ENCODE data around the gene PTPRN2.

PTPRN2 gene

DNA sequence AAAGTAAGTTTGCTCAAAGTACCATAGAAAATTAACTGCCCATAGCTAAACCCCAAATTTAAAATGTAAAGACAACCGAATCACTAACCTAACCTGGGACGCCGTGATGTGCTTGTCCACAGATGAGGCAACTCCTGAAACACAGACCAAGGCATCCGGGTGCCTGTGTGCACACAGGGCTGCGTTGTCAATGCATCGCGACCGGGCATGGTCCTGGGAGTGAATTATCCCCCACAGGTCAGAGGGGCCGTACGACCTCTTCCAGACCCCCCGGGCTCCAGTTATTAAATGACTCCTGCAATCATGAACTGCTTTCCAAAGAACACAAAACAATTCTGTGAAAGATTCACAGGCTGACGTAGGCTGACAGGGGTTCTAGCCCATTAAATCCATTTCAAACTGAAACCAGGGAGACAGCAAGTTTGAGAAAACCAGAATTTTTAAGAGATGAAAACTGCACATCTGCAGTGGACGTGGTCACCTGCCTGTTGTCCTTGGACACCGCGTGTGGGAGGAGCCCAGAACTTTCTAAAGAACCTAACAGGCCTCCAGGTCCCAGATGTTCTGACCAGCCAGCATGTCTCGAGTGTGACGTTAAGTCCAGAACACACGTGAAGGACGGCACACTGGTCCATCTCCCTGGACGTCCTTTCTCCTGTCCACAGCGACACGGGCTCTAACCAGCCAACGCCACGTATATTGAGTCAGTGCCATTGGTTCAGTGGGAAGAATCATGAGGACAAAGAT lies 953.0 kb downstream of the PTPRN2 start:
- DNase-seq = no peak

- no peak for DNase-seq
Measured at GRCh38 chr7:157633465-157634185, 954.0 kb downstream of the PTPRN2 start.

- DNase-seq = no peak
Measured at GRCh38 chr7:157630301-157630853, 957.2 kb downstream of the PTPRN2 start.

DNA sequence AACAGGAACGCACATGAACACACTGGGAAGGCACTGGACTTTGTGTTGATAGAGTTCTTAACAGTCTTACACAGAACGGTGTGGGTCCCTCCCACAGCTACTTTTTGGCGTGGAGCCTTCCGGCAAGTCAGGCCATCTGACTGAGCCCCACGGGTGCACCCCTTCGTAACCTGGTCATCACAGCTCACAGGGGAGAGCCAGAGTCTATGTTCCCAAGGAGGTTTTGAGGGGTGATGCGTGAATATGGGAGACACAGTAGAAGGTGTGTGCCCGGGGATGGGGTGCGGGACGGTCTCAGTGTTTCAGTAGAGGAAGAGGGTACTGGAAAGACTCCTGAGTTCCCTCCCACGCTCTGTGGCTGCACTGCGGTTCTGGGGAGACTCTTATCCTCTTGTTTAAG lies 959.2 kb downstream of the PTPRN2 start:
- no peak for DNase-seq

- DNase-seq = no peak
Measured at GRCh38 chr7:157627646-157628045, 960.0 kb downstream of the PTPRN2 start.

- no peak for DNase-seq
Measured at GRCh38 chr7:157627033-157627432, 960.6 kb downstream of the PTPRN2 start.

DNA sequence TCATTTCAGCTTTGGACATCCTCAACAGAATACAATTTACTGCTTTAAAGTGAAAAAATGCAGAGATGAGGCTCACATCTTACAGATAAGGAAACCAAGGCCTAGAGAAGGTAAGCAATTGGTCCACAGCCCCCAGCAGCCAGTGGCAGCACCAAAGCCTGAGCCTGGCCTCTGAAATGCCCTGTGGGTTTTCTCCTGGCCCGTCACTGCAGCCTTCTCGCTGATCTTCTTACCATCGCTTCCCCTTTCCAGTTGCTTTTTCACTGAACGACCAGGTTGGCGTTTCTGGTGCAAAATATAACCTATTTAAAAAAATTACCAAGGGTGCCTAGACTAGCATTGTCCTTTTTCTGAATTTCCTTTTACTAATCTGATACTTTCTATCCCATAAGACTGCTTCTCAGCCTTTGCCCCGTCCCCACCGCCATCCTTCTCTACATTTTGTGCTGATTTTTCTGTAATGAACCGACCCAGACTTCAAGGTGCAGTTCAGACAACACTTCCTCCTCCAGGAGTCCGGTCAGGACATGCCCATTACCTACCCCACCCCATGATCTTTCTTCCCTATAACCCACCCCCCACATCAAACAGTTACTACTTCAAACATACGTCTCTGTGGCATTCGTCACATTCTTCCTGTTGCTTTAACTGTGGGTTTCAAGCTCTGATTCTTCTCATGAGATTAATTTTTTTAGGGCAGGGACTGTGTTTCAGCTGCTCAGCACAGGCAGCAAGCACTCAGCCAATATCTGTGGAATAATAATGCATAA lies 961.5 kb downstream of the PTPRN2 start:
- no peak for DNase-seq

- DNase-seq = no peak
Measured at GRCh38 chr7:157623556-157623955, 964.1 kb downstream of the PTPRN2 start.

DNA sequence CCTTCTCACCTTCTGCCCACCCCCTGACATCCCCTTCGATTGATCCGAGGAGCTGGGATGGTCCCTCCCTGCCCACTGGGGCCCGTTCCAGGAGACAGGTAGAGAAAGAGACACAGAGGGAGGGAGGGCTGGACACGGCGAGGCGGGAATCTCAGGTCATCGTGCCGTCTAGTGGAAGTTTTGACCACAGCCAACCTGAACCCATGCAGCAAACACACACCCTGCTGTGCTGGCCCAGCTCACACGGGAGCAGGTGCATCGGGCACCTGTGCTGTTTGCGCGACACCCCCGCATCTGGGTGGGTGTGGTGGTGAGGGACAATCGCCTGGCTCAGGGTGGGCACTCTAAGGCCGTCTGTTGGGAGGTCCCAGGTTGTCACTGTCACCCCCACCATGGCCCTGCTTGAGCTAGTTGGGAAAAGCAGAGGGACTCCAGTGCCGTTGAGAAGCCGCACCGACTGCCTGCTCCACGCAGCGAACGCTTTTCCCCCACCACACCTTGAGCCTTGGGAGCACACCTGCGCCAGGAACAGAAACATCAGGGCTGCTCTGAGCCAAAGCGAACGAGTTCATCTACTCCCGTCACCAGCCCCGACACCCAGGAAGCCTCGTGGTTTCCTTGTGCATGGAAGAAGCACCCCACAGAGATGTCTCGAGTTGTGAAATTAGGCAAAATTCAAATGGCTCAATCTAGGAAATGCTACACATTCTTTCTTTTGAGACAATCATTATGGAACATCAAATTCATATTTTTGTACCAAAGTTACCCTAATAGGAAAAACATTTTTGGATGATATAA lies 965.0 kb downstream of the PTPRN2 start:
- DNase-seq = no peak

GRCh38 chr7:157622000-157622399 lies 965.6 kb downstream of the PTPRN2 start:
- DNase-seq = no peak

GRCh38 chr7:157621131-157621681 lies 966.4 kb downstream of the PTPRN2 start:
- no peak for DNase-seq

DNA sequence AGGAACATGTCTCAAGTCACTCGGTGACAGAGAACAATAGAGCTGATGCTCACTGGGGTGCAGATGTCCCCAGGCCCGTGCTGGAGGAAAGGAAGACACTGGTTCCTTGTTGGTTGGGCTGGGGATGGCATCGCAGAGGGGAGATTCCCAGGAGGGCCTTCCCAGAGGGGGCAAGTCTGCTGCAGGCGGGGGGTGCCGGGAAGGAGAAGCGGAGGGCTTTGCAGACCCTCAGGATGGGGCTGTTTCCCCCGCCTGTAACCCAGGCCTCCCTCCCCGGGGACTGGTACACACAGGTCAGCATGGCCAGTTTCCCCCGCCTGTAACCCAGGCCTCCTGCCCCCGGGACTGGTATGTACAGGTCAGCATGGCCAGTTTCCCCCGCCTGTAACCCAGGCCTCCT lies 967.0 kb downstream of the PTPRN2 start:
- no peak for DNase-seq

GRCh38 chr7:157619753-157620525 lies 967.7 kb downstream of the PTPRN2 start:
- no peak for DNase-seq

- DNase-seq = no peak
Measured at GRCh38 chr7:157618823-157619606, 968.6 kb downstream of the PTPRN2 start.

GRCh38 chr7:157618091-157618726 lies 969.4 kb downstream of the PTPRN2 start:
- DNase-seq = no peak

- no peak for DNase-seq
Measured at GRCh38 chr7:157617401-157617800, 970.2 kb downstream of the PTPRN2 start.

DNA sequence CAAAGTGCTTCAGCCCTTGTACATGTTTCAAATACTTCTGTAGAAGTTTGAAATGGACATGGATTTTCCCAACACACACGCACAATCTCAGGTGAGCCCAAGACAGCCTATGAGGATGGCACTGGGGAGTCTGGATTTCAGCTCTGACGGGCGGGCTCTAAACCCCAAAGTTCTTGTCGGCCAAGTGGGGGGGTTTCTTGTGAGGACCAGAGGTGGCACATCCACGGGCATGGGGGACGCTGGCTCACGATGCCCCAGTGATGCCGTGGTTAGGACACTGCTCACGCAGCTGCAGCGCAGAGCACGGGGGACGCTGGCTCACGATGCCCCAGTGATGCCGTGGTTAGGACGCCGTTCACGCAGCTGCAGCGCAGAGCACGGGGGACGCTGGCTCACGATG lies 970.7 kb downstream of the PTPRN2 start:
- no peak for DNase-seq

DNA sequence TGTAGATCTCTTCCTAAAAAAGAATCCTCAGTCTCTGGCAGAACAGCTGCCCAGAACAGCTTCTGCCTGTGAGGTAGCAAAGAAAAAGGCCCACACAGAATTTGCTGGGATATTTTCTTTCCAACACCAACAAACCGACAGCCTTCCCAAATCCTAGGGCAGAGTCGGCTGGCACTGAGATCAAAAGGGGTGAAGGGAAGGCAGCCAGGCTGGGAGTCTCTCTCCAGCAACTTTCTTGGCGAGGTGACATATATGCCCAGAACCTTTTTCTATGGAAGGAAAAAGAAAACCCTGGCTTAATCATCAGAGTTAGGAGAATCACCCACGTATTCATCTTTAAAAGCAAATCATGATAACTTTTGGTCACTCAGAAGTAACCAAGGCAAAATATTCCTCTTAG lies 971.2 kb downstream of the PTPRN2 start:
- DNase-seq = no peak

DNA sequence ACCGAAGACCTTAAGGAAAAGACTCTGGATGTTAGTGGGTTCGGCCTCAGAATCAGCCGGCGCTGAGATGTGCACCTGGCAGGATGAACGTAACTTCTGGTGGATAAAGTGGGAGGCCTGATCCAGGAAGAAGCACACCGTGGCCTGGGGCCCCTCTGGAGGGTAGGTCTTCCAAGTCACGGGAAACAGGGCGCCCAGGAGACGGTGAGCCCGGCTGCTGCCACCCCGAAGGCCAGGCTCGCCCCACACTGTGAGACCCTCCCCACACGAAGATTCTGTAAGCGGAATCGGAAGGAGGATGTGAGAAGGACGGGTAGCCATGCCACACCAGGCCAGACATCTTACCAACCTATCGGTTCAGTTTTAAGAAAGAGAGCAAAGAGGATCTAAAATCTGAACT lies 971.8 kb downstream of the PTPRN2 start:
- DNase-seq = no peak

Measured in NCI-H1417 treated with DMSO at 0.1 percent for 48 hours (cell line).